IMR-90 (cell line): ENCODE measurements around the gene NPFFR2. TPM values are rescaled to one million over a fixed set of nuclear protein-coding genes. Genes with fewer than 3 reads are reported as not detected.

Experiments used
- ATAC-seq: fragments of 200-7000 bp; cut with Tn5 transposase; 2 replicates; pipeline ENCODE4 v1.9.1; 2020; ENCODE audit warnings: low read depth, mild to moderate bottlenecking, moderate library complexity
- BruUV-seq: library from RNA; stranded (reverse); fragments of 400-500 nt; replicated peaks from 2 replicates; lab custom pipeline; 2021; lab: Mats Ljungman, UMichigan
- CTCF ChIA-PET: fragments of 300-600 bp; formaldehyde crosslinking; extraction: SDS; loops from one replicate; lab custom pipeline; 2021; ENCODE audit warnings: antibody characterized with exemption; lab: Yijun Ruan, JAX
- POLR2A ChIA-PET: fragments of 300-600 bp; sonication (Branson Sonifier 250); formaldehyde crosslinking; loops from one replicate; lab custom pipeline; 2022; ENCODE audit warnings: antibody characterized with exemption; ENCODE audit not compliant: unreplicated experiment; lab: Charles Lee
- DNase-seq: peaks from one replicate; pipeline ENCODE4 v3.0.0; 2013
- H2AFZ ChIP-seq: replicated peaks from 2 replicates; pipeline ENCODE3; 2013; ENCODE audit warnings: low read length, mild to moderate bottlenecking; ENCODE audit not compliant: poor library complexity
- H2AK5ac ChIP-seq: 2 replicates; pipeline ENCODE4 v1.6.1; 2013; ENCODE audit warnings: low read depth, low read length, inconsistent platforms
- H2AK9ac ChIP-seq: replicated peaks from 2 replicates; pipeline ENCODE3; 2013; ENCODE audit warnings: mild to moderate bottlenecking, low read depth, low read length, moderate library complexity; ENCODE audit not compliant: poor library complexity
- H2BK120ac ChIP-seq: 2 replicates; pipeline ENCODE4 v1.6.1; 2013; ENCODE audit warnings: low read depth, low read length, inconsistent platforms
- H2BK15ac ChIP-seq: 3 replicates; pipeline ENCODE4 v1.6.1; 2013; ENCODE audit warnings: low read depth, low read length, inconsistent platforms
- H2BK20ac ChIP-seq: 2 replicates; pipeline ENCODE4 v1.6.1; 2013; ENCODE audit warnings: low read depth, mild to moderate bottlenecking, inconsistent platforms, low read length, moderate library complexity
- H2BK5ac ChIP-seq: 2 replicates; pipeline ENCODE4 v1.6.1; 2013; ENCODE audit warnings: mild to moderate bottlenecking, low read depth, low read length, inconsistent platforms; ENCODE audit not compliant: poor library complexity, severe bottlenecking
- H3K14ac ChIP-seq: replicated peaks from 2 replicates; pipeline ENCODE4 v1.6.1; 2013; ENCODE audit warnings: low read depth, low read length, inconsistent platforms
- H3K18ac ChIP-seq: 2 replicates; pipeline ENCODE4 v1.6.1; 2013; ENCODE audit warnings: low read depth, low read length, control low read depth
- H3K23ac ChIP-seq: 2 replicates; pipeline ENCODE4 v1.6.1; 2013; ENCODE audit warnings: low read depth, low read length, inconsistent platforms
- H3K27ac ChIP-seq: 2 replicates; pipeline ENCODE4 v1.5.1; 2013; ENCODE audit warnings: mild to moderate bottlenecking, control low read depth, low read length; ENCODE audit not compliant: insufficient read depth
- H3K27me3 ChIP-seq: 2 replicates; pipeline ENCODE4 v1.6.1; 2013; ENCODE audit warnings: low read length; ENCODE audit not compliant: control insufficient read depth, insufficient read depth
- H3K36me3 ChIP-seq: 2 replicates; pipeline ENCODE4 v1.6.1; 2013; ENCODE audit warnings: low read length, mixed read lengths; ENCODE audit not compliant: control insufficient read depth, insufficient read depth
- H3K4ac ChIP-seq: 2 replicates; pipeline ENCODE4 v1.6.1; 2013; ENCODE audit warnings: low read depth, low read length, inconsistent platforms
- H3K4me1 ChIP-seq: 2 replicates; pipeline ENCODE4 v1.6.1; 2013; ENCODE audit warnings: low read length, mixed read lengths; ENCODE audit not compliant: control insufficient read depth, insufficient read depth
- H3K4me2 ChIP-seq: 2 replicates; pipeline ENCODE4 v1.6.1; 2013; ENCODE audit warnings: low read depth, mild to moderate bottlenecking, control low read depth, low read length, moderate library complexity
- H3K4me3 ChIP-seq: 2 replicates; pipeline ENCODE4 v1.5.1; 2013; ENCODE audit warnings: low read depth, mild to moderate bottlenecking, control low read depth, low read length, moderate library complexity; ENCODE audit not compliant: insufficient read depth
- H3K56ac ChIP-seq: 2 replicates; pipeline ENCODE4 v1.6.1; 2013; ENCODE audit warnings: low read length, inconsistent platforms; ENCODE audit not compliant: insufficient read depth; ENCODE audit errors: extremely low read depth
- H3K79me1 ChIP-seq, 2 experiments: 2 replicates each; pipeline ENCODE4 v1.6.1; 2013; ENCODE audit warnings: low read length in 2 of 2, inconsistent platforms in 1 of 2, low read depth in 1 of 2
- H3K9ac ChIP-seq: 2 replicates; pipeline ENCODE4 v1.6.1; 2013; ENCODE audit warnings: low read depth, low read length, control low read depth
- H3K9me1 ChIP-seq: 2 replicates; pipeline ENCODE4 v1.6.1; 2013; ENCODE audit warnings: low read length, inconsistent platforms; ENCODE audit not compliant: insufficient read depth
- H3K9me3 ChIP-seq: 2 replicates; pipeline ENCODE4 v1.6.1; 2013; ENCODE audit warnings: low read length; ENCODE audit not compliant: control insufficient read depth, insufficient read depth
- H4K20me1 ChIP-seq: 2 replicates; pipeline ENCODE4 v1.6.1; 2013; ENCODE audit warnings: low read length, inconsistent platforms; ENCODE audit not compliant: insufficient read depth
- H4K5ac ChIP-seq: 2 replicates; pipeline ENCODE4 v1.6.1; 2013; ENCODE audit warnings: mild to moderate bottlenecking, low read depth, low read length, control low read depth
- H4K8ac ChIP-seq, 2 experiments: 2 replicates each; pipeline ENCODE4 v1.6.1; 2013; ENCODE audit warnings: low read depth in 2 of 2, low read length in 2 of 2, control low read depth in 1 of 2, inconsistent platforms in 1 of 2
- H4K91ac ChIP-seq: 2 replicates; pipeline ENCODE4 v1.6.1; 2013; ENCODE audit warnings: low read depth, low read length, inconsistent platforms; ENCODE audit not compliant: insufficient read depth
- BHLHE40 ChIP-seq: fragments of 150-350 bp; IDR thresholded peaks from 2 replicates; pipeline ENCODE4 v1.6.1; 2016; ENCODE audit warnings: mild to moderate bottlenecking, low read depth, low read length
- CEBPB ChIP-seq: IDR thresholded peaks from 2 replicates; pipeline ENCODE4 v1.6.1; 2012; ENCODE audit warnings: low read depth, low read length, improper control_type of control experiment
- CHD1 ChIP-seq: IDR thresholded peaks from 2 replicates; pipeline ENCODE4 v1.6.1; 2012; ENCODE audit warnings: low read depth, low read length, improper control_type of control experiment
- MAZ ChIP-seq: IDR thresholded peaks from 2 replicates; pipeline ENCODE4 v1.6.1; 2012; ENCODE audit warnings: low read depth, mild to moderate bottlenecking, low read length, improper control_type of control experiment, moderate library complexity, borderline replicate concordance
- RCOR1 ChIP-seq: IDR thresholded peaks from 2 replicates; pipeline ENCODE4 v1.6.1; 2012; ENCODE audit warnings: mild to moderate bottlenecking, low read length, improper control_type of control experiment; ENCODE audit not compliant: insufficient replicate concordance
- RFX5 ChIP-seq: IDR thresholded peaks from 2 replicates; pipeline ENCODE4 v1.8.0; 2012; ENCODE audit warnings: low read depth, mild to moderate bottlenecking, low read length, moderate library complexity
- SMC3 ChIP-seq: fragments of 150-350 bp; IDR thresholded peaks from 2 replicates; pipeline ENCODE4 v1.6.1; 2016; ENCODE audit warnings: low read depth, mild to moderate bottlenecking, antibody characterized with exemption, low read length, moderate library complexity
- WGBS, 2 experiments: methylation state at CpG; one replicate each; pipeline versions ENCODE4 v1.1.5 to v1.1.7; 2013; ENCODE audit warnings: missing lambda C conversion rate in 2 of 2; ENCODE audit not compliant: insufficient read length in 1 of 2; ENCODE audit errors: extremely low coverage in 2 of 2; 5-methylcytosine and 5-hydroxymethylcytosine counted together
- dilution Hi-C: fragments of 300-500 bp; cut with HindIII; formaldehyde crosslinking; loops from one replicate; pipeline ENCODE4 v1.14.3; 2018; ENCODE audit warnings: low sequenced_read_pairs; ENCODE audit not compliant: unreplicated experiment
- in situ Hi-C: fragments of 300-500 bp; cut with MboI; formaldehyde crosslinking; loops from 3 replicates; pipeline ENCODE4 v1.14.3; 2019; ENCODE audit warnings: low sequenced_read_pairs, inconsistent platforms, mixed read lengths
- intact Hi-C: fragments of 100-400 bp; cut with micrococcal nuclease; formaldehyde crosslinking; loops from 2 replicates; pipeline ENCODE4 v1.10.0; 2022
- polyA plus RNA-seq, 3 experiments: library from polyadenylated mRNA; depleted of rRNA; stranded (reverse); fragments of >200 nt; gene quantifications; 2 replicates each; pipeline ENCODE4 v1.2.3, GENCODE V29; 2012; ENCODE audit warnings: low replicate concordance in 1 of 3
- total RNA-seq: library from RNA; depleted of rRNA; stranded (reverse); fragments of >200 nt; gene quantifications from 2 replicates; pipeline ENCODE4 v1.2.3, GENCODE V29; 2012
- TF ChIP-seq, protein P1 (sequence below): fragments of 150-350 bp; IDR thresholded peaks from 2 replicates; pipeline ENCODE4 v1.6.1; 2016; ENCODE audit warnings: low read depth, mild to moderate bottlenecking, low read length, moderate library complexity, borderline replicate concordance
- TF ChIP-seq, protein P2 (sequence below): conservative IDR thresholded peaks from 2 replicates; pipeline ENCODE4 v1.5.1; 2012; ENCODE audit warnings: mild to moderate bottlenecking, low read depth, low read length, improper control_type of control experiment
- TF ChIP-seq, protein P3 (sequence below): fragments of 150-350 bp; IDR thresholded peaks from 2 replicates; pipeline ENCODE4 v1.6.1; 2017; ENCODE audit warnings: mild to moderate bottlenecking, antibody characterized with exemption, low read length, low read depth

Gene NPFFR2
- total and polyA plus RNA-seq, 2 of the 4 experiments (the other 2 are of a cell fraction), result not detected

DNA sequence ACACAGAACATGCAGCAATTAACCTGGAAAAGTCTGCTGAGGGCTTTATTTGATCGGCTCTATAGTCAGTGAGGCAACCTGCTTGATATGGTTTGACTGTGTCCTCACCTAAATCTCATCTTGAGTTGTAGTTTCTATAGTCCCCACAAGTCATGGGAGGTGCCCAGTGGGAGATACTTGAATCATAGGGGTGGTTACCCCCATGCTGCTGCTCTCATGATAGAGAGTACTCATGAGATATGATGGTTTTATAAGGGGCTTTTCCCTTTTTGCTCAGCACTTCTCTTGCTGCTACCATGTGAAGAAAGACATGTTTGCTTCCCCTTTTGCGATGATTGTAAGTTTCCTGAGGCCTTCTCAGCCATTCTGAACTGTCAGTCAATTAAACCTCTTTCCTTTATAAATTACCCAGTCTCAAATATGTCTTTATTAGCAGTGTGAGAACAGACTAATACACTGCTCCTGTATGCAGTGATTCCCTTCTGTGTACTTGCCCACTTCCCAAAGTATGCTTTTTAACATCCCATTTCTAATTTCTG lies 78.2 kb downstream of the NPFFR2 start:
- in situ Hi-C loops (no loop called here), dilution Hi-C loops (no loop called here)
- H2AFZ ChIP-seq, result no peak overlapping the region

More for the DNA sequence above, 78.2 kb downstream of the NPFFR2 start:
- Histone ChIP-seq H3K4me3 (no peak overlapping the region), H2BK120ac (no peak overlapping the region), H3K4ac (no peak overlapping the region), H3K36me3 (no peaks in the 10 kb centered on the region), H2BK20ac (no peak overlapping the region), H3K9me1 (no peaks in the 10 kb centered on the region), H3K27me3 (no peaks in the 10 kb centered on the region), H3K4me1 (no peaks in the 10 kb centered on the region), H4K91ac (no peak overlapping the region), H4K20me1 (no peaks in the 10 kb centered on the region), H3K23ac (no peak overlapping the region), H4K5ac (no peak overlapping the region), H2BK5ac (no peak overlapping the region), H3K79me1 (no peaks in the 10 kb centered on the region), H3K9ac (no peak overlapping the region), H3K56ac (no peak overlapping the region), H4K8ac (no peak overlapping the region), H2AK5ac (no peak overlapping the region), H3K14ac (no peak overlapping the region), H2BK15ac (no peak overlapping the region), H2AK9ac (no peak overlapping the region), H3K27ac (no peak overlapping the region), H3K4me2 (no peak overlapping the region), H3K18ac (no peak overlapping the region), H3K9me3 (no peaks in the 10 kb centered on the region)
- CTCF ChIA-PET, result no interaction called here
- intact Hi-C loops, result no loop called here
- ATAC-seq (no peak), DNase-seq (no peak)
- no CpG with 5 or more reads among the region's 2 CpGs for whole genome bisulfite sequencing, 2 experiments
- no TSS peak for BruUV-seq
- POLR2A ChIA-PET, result no interaction called here
- TF ChIP-seq CHD1 (no peak), MAZ (no peak), RCOR1 (no peak), BHLHE40 (no peak), RFX5 (no peak), CEBPB (no peak), SMC3 (no peak)
- TF ChIP-seq, protein P1, sequence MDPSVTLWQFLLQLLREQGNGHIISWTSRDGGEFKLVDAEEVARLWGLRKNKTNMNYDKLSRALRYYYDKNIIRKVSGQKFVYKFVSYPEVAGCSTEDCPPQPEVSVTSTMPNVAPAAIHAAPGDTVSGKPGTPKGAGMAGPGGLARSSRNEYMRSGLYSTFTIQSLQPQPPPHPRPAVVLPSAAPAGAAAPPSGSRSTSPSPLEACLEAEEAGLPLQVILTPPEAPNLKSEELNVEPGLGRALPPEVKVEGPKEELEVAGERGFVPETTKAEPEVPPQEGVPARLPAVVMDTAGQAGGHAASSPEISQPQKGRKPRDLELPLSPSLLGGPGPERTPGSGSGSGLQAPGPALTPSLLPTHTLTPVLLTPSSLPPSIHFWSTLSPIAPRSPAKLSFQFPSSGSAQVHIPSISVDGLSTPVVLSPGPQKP, result no peak
- TF ChIP-seq, protein P2, sequence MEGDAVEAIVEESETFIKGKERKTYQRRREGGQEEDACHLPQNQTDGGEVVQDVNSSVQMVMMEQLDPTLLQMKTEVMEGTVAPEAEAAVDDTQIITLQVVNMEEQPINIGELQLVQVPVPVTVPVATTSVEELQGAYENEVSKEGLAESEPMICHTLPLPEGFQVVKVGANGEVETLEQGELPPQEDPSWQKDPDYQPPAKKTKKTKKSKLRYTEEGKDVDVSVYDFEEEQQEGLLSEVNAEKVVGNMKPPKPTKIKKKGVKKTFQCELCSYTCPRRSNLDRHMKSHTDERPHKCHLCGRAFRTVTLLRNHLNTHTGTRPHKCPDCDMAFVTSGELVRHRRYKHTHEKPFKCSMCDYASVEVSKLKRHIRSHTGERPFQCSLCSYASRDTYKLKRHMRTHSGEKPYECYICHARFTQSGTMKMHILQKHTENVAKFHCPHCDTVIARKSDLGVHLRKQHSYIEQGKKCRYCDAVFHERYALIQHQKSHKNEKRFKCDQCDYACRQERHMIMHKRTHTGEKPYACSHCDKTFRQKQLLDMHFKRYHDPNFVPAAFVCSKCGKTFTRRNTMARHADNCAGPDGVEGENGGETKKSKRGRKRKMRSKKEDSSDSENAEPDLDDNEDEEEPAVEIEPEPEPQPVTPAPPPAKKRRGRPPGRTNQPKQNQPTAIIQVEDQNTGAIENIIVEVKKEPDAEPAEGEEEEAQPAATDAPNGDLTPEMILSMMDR, result no peak
- TF ChIP-seq, protein P3, sequence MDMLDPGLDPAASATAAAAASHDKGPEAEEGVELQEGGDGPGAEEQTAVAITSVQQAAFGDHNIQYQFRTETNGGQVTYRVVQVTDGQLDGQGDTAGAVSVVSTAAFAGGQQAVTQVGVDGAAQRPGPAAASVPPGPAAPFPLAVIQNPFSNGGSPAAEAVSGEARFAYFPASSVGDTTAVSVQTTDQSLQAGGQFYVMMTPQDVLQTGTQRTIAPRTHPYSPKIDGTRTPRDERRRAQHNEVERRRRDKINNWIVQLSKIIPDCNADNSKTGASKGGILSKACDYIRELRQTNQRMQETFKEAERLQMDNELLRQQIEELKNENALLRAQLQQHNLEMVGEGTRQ, result no peak
